Choroid plexus epithelial cell (primary cell): ENCODE data around the gene TRIM65.

Experiments
- DNase-seq: peaks from one replicate; pipeline ENCODE4 v3.0.0-alpha.2; 2010; ENCODE audit warnings: low read depth
- H3K4me3 ChIP-seq: 2 replicates; pipeline ENCODE4 v1.5.1; 2011; ENCODE audit warnings: low read depth, mild to moderate bottlenecking, control low read depth, low read length, moderate library complexity
- TF ChIP-seq, protein P1 (sequence below): conservative IDR thresholded peaks from 2 replicates; pipeline ENCODE4 v1.5.1; 2011; ENCODE audit warnings: low read depth, mild to moderate bottlenecking, control low read depth, inconsistent platforms, low read length, moderate library complexity

TRIM65 gene

DNA sequence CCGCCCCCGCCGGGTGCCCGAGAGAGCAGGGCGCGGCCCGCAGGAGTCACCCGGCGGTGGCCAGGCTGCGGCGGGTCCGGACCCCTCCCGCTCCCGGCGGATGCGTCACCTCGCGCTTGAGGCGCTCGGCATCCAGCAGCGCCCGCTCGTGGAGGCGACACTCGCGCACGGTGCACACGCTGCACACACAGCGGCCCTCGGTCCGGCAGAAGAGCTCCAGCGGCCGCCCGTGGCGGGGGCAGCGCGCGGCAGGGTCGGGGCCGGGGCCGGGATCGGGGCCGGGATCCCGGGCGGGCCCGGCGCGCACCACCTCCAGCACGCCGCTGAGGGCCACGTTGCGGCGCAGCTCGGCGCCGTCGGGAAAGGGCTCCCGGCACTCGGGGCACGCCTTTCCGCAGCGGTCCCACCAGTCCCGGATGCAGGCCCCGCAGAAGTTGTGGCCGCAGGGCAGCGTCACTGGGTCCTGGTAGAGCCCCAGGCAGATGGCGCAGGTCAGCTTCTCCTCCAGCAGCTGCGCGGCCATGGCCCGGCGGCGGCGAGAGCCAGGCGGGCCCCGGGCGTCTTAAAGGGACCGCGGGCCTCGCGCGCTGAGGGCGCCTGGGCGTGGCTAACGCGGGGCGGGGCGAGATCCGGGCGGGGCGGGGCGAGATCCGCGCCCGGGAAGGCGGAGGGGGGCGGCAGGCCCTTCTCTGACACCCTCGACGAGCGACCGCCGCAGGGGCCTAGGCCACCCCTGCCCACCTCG is at the start of gene TRIM65:
TSS of gene TRIM65 (minus strand) at position 537 of the 745 bp plus-strand sequence. CDS start at position 523, 14 bp downstream.
- peak within 1 kb of the TSS; percentile 89 for H3K4me3 ChIP-seq
- TF ChIP-seq, protein P1, sequence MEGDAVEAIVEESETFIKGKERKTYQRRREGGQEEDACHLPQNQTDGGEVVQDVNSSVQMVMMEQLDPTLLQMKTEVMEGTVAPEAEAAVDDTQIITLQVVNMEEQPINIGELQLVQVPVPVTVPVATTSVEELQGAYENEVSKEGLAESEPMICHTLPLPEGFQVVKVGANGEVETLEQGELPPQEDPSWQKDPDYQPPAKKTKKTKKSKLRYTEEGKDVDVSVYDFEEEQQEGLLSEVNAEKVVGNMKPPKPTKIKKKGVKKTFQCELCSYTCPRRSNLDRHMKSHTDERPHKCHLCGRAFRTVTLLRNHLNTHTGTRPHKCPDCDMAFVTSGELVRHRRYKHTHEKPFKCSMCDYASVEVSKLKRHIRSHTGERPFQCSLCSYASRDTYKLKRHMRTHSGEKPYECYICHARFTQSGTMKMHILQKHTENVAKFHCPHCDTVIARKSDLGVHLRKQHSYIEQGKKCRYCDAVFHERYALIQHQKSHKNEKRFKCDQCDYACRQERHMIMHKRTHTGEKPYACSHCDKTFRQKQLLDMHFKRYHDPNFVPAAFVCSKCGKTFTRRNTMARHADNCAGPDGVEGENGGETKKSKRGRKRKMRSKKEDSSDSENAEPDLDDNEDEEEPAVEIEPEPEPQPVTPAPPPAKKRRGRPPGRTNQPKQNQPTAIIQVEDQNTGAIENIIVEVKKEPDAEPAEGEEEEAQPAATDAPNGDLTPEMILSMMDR = peak; percentile 23
- peak; percentile 67 for DNase-seq

DNA sequence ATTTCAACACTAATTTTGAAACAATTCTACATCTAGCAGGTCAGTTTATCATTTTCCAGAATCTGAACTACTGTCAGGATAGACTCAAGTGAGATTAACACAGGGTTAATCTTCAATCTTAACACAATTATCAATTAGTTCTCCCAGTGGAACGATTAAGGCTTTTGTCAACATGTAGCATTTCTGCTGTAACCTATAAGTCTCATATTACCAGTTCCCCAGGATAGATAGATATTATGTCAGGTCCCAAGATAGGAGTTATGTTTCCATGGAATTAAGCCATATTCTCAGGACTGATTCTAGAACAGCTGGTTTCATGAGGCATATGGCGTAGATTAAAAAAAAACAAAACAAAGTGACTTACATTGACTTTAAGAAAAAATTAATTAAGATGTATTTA is 48.5 kb upstream of the TRIM65 start:
- no peak overlapping the region for H3K4me3 ChIP-seq
- no peak for DNase-seq
- TF ChIP-seq, protein P1 = no peak

GRCh38 chr17:75943491-75943890 is 46.7 kb upstream of the TRIM65 start:
- TF ChIP-seq, protein P1 = no peak
- DNase-seq = no peak
- no peak overlapping the region for H3K4me3 ChIP-seq

DNA sequence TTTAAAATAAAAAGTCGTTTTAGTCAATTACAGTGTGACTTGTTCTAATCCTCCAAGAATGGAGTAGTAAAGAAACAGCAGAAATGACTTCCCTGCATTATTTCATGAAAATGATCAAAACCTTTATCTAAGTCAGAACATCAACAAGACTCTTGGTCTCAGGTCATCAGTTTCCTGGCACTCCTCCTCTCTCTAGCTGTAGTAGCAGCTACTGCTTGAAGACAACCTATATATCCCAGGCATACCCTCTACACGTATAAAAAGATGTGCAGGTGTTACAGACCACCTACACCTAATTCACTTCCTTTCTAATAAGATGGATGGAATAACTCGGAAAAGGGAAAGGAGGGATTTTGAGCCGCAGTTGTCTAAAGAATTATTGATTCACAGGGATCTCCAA is 45.7 kb upstream of the TRIM65 start:
- DNase-seq = no peak
- H3K4me3 ChIP-seq = no peak overlapping the region
- TF ChIP-seq, protein P1 = no peak

DNA sequence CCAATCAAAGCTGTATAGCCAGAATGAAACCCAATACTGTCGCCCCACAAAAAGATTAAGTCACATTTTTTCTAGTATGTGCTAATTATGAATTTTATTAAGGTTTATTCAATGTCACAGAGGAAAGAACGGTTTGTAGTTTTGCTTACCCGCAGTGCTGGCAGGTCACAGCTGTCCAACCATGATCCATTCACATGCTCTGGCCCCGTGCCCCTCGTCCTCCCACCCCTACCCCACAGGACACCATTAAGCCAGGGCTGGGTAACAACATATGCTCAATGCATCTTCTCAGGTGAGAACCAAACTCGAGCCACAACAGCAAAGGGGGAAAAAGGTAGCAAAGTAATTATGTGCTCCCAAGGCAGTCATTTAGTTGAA is 44.7 kb upstream of the TRIM65 start:
- TF ChIP-seq, protein P1 = no peak
- peak overlapping the region; percentile 89 for H3K4me3 ChIP-seq
- no peak for DNase-seq

GRCh38 chr17:75940727-75941441 is 44.1 kb upstream of the TRIM65 start, which contains the start of gene FBF1:
FBF1 (minus strand) TSS chr17:75941042; CDS start chr17:75938149, 2,893 bp downstream.
- H3K4me3 ChIP-seq = peak within 1 kb of the TSS; percentile 89
- DNase-seq = peak; percentile 94
- TF ChIP-seq, protein P1 = no peak

GRCh38 chr17:75937652-75938051 is 40.9 kb upstream of the TRIM65 start:
- H3K4me3 ChIP-seq = no peak overlapping the region
- TF ChIP-seq, protein P1 = no peak
- no peak for DNase-seq
